MCF 10A (cell line): ENCODE measurements around the gene CATSPERZ. TPM values are rescaled to one million over a fixed set of nuclear protein-coding genes. Genes with fewer than 3 reads are reported as not detected.

Source experiments
- BruUV-seq: library from RNA; stranded (reverse); fragments of 400-500 nt; replicated peaks from 2 replicates; lab custom pipeline; 2021; lab: Mats Ljungman, UMichigan
- CTCF ChIA-PET: fragments of 300-600 bp; sonication (Branson Sonifier 250); formaldehyde crosslinking; extraction: SDS; loops from one replicate; lab custom pipeline; 2021; ENCODE audit warnings: antibody characterized with exemption, inconsistent platforms; lab: Yijun Ruan, JAX
- POLR2A ChIA-PET: fragments of 300-600, 350-650 bp; sonication (Branson Sonifier 250); formaldehyde crosslinking; extraction: SDS; loops from one replicate; lab custom pipeline; 2020; ENCODE audit warnings: antibody characterized with exemption, inconsistent platforms; lab: Yijun Ruan, JAX
- DNase-seq: peaks from one replicate; pipeline ENCODE4 v3.0.0-alpha.2; 2018; ENCODE audit not compliant: unreplicated experiment
- H3K27ac Mint-ChIP-seq: one replicate; pipeline ENCODE4 v1.8.0; 2022; ENCODE audit warnings: mild to moderate bottlenecking, low read depth, mixed read lengths; ENCODE audit not compliant: unreplicated experiment
- H3K27me3 Mint-ChIP-seq: one replicate; pipeline ENCODE4 v1.8.0; 2022; ENCODE audit warnings: mixed read lengths; ENCODE audit not compliant: insufficient read depth, unreplicated experiment
- H3K36me3 Mint-ChIP-seq: one replicate; pipeline ENCODE4 v1.8.0; 2022; ENCODE audit warnings: mild to moderate bottlenecking, moderate library complexity, mixed read lengths; ENCODE audit not compliant: insufficient read depth, unreplicated experiment
- H3K4me1 Mint-ChIP-seq: one replicate; pipeline ENCODE4 v1.8.0; 2022; ENCODE audit warnings: mixed read lengths; ENCODE audit not compliant: insufficient read depth, unreplicated experiment
- H3K4me3 Mint-ChIP-seq: one replicate; pipeline ENCODE4 v1.8.0; 2022; ENCODE audit warnings: mild to moderate bottlenecking, moderate library complexity, mixed read lengths; ENCODE audit not compliant: unreplicated experiment
- H3K9me3 Mint-ChIP-seq: one replicate; pipeline ENCODE4 v1.8.0; 2022; ENCODE audit warnings: mixed read lengths; ENCODE audit not compliant: unreplicated experiment
- intact Hi-C: fragments of 100-400 bp; cut with micrococcal nuclease; formaldehyde crosslinking; loops from 2 replicates; pipeline ENCODE4 v1.14.1; 2022
- total RNA-seq: library from RNA; stranded (reverse); gene quantifications from 2 replicates; pipeline ENCODE4 v1.2.3, GENCODE V29; 2022
- TF ChIP-seq, protein P1 (sequence below): fragments of 200-600 bp; IDR thresholded peaks from one replicate; pipeline ENCODE4 v1.8.0; 2022; ENCODE audit warnings: antibody characterized with exemption, mild to moderate bottlenecking; ENCODE audit not compliant: unreplicated experiment

The CATSPERZ gene
- total RNA-seq, 1 experiment from 2014 or later = 0.68 TPM

DNA sequence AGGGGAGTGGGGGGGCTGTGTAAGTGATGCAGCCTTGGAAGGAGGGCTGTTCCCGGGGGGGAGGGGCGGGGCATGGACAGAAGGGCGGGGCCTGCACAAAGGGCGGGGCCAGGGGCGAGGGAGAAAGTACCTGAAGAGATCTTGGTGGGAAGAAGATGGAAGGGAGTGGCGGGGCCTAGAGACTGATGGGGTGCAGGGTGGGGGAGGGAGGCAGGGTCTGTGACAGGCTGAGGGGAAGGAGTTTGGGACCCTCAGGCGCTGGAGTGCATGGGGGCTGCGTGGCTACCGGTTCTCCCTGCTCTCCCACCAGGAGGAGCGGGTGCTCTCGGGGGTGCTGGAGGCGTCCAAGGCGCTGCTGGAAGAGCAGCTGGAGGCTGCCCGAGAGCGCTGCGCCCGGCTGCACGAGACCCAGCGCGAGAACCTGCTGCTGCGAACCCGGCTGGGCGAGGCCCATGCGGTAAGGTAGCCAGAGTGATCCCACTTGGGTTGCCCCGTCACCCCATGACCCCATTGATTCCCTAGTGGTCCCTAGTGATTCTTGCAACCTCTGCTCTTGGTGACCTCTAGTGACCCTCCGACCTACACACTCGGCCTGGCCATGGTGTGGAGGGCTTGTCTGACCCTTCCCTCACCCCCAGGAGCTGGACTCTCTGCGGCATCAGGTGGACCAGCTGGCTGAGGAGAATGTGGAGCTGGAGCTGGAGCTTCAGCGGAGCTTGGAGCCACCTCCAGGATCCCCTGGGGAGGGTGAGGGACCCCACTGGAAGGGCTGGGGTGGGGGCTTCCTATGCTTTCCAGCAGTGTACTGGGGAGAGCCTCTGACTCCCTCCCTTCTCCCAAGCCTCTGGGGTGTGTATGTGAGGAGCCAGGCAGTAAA, 42.9 kb downstream of the CATSPERZ start:
- BruUV-seq = no TSS peak
- TF ChIP-seq, protein P1, sequence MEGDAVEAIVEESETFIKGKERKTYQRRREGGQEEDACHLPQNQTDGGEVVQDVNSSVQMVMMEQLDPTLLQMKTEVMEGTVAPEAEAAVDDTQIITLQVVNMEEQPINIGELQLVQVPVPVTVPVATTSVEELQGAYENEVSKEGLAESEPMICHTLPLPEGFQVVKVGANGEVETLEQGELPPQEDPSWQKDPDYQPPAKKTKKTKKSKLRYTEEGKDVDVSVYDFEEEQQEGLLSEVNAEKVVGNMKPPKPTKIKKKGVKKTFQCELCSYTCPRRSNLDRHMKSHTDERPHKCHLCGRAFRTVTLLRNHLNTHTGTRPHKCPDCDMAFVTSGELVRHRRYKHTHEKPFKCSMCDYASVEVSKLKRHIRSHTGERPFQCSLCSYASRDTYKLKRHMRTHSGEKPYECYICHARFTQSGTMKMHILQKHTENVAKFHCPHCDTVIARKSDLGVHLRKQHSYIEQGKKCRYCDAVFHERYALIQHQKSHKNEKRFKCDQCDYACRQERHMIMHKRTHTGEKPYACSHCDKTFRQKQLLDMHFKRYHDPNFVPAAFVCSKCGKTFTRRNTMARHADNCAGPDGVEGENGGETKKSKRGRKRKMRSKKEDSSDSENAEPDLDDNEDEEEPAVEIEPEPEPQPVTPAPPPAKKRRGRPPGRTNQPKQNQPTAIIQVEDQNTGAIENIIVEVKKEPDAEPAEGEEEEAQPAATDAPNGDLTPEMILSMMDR = no peak
- intact Hi-C loops = no loop called here
- Mint-ChIP-seq H3K36me3 (no peaks in the 10 kb centered on the region), H3K4me3 (peak overlapping the region; percentile 65), H3K27ac (no peak overlapping the region), H3K27me3 (no peaks in the 10 kb centered on the region), H3K4me1 (peaks cover 17% of the 10 kb centered on the region), H3K9me3 (no peaks in the 10 kb centered on the region)
- ChIA-PET CTCF (interaction anchor here (0.6 to 4.2 kb wide), 13 partner anchors 8 to 473 kb away, joined by 3 to 58 read pairs (median 4); partner anchors contain the start of genes PRDX5 and TRMT112), POLR2A (interaction anchor here (0.7 to 15.4 kb wide), 10 partner anchors 10 to 1890 kb away, joined by 3 to 285 read pairs (median 4); partner anchors contain the start of genes PRDX5 and TRMT112)
- no peak for DNase-seq

- TF ChIP-seq, protein P1 = peak; percentile 36
- peak; percentile 48 for DNase-seq
- H3K4me1 Mint-ChIP-seq = peaks cover 17% of the 10 kb centered on the region
- no peaks in the 10 kb centered on the region for H3K9me3 Mint-ChIP-seq
- no peak overlapping the region for H3K4me3 Mint-ChIP-seq
- no peaks in the 10 kb centered on the region for H3K27me3 Mint-ChIP-seq
- POLR2A ChIA-PET = interaction anchor here (0.9 to 15.4 kb wide), 2 partner anchors 9 to 26 kb away, joined by 3 to 285 read pairs; partner anchors contain the start of genes PRDX5 and TRMT112
- intact Hi-C loops = no loop called here
- CTCF ChIA-PET = interaction anchor here (0.6 to 4.2 kb wide), 11 partner anchors 9 to 472 kb away, joined by 3 to 58 read pairs (median 4); partner anchors contain the start of genes PRDX5 and TRMT112
- BruUV-seq = no TSS peak
- H3K27ac Mint-ChIP-seq = no peak overlapping the region
- no peaks in the 10 kb centered on the region for H3K36me3 Mint-ChIP-seq
Observed at GRCh38 chr11:64343767-64344559, 43.8 kb downstream of the CATSPERZ start.

DNA sequence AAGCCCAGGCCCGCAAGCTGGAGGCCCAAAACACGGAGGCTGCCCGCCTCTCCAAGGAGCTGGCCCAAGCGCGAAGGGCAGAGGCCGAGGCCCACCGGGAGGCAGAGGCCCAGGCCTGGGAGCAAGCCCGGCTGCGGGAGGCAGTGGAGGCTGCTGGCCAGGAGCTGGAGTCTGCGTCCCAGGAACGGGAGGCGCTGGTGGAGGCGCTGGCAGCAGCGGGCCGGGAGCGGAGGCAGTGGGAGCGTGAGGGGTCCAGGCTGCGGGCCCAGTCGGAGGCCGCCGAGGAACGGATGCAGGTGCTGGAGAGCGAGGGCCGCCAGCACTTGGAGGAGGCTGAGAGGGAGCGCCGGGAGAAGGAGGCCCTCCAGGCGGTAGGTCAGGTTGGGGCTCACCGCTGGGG, 44.6 kb downstream of the CATSPERZ start:
- no TSS peak for BruUV-seq
- TF ChIP-seq, protein P1 = no peak
- no peak overlapping the region for H3K27ac Mint-ChIP-seq

More for the DNA sequence above, 44.6 kb downstream of the CATSPERZ start:
- no peaks in the 10 kb centered on the region for H3K27me3 Mint-ChIP-seq
- ChIA-PET CTCF (interaction anchor here (0.6 to 1.6 kb wide), 8 partner anchors 8 to 694 kb away, joined by 3 to 8 read pairs (median 4); partner anchors contain the start of genes PRDX5, RPS6KA4 and TRMT112), POLR2A (interaction anchor here (1.5 to 5.9 kb wide), 2 partner anchors 9 to 26 kb away, joined by 3 to 39 read pairs; partner anchors contain the start of genes PRDX5 and TRMT112)
- intact Hi-C loops = no loop called here
- DNase-seq = no peak
- H3K4me1 Mint-ChIP-seq = peaks cover 17% of the 10 kb centered on the region
- H3K36me3 Mint-ChIP-seq = no peaks in the 10 kb centered on the region
- no peak overlapping the region for H3K4me3 Mint-ChIP-seq
- no peaks in the 10 kb centered on the region for H3K9me3 Mint-ChIP-seq
